Ramos (cell line): ENCODE results near the gene VAV2.

ENCODE experiments used
- in situ Hi-C: fragments of 300-500 bp; cut with MboI; formaldehyde crosslinking; loops from one replicate; pipeline ENCODE4 v1.14.3; 2022; ENCODE audit warnings: low sequenced_read_pairs; ENCODE audit not compliant: unreplicated experiment

Gene VAV2

DNA sequence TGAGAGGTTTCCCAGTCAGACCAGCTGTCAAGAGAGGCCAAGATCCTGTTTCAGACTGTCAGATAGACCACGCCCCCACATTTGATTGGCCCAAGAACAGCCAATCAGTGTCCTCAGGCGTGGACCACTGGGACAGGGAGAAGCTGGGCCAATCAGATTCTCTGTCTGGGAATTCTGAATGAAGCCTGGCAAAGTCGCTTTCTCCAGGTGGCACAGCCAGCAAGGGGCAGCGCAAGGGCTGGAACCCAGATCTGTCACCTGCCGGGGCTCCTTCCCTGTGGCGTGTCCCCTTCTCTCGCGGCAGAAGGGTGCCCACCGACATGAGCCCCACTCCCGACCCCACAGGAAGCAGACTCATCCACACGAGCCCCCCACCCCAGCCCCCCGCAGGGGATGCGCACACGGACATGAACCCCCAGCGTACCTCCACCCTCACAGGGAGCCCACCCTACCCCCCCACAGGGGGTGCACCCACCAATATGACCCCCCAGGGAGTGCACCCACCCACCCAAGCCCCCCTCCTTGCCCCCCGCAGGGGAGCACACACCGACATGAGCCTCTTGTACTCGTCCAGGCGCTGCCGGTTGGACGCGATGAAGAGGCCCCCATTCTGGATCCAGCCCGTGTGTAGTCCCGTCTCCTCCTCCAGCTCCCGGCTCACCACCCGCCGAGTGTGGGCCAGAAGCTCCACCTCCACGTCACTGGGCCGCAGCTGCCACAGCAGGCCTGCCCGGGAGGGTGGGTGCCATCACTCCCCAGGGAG, 260.1 kb downstream of the VAV2 start:
- in situ Hi-C loops, result no loop called here

DNA sequence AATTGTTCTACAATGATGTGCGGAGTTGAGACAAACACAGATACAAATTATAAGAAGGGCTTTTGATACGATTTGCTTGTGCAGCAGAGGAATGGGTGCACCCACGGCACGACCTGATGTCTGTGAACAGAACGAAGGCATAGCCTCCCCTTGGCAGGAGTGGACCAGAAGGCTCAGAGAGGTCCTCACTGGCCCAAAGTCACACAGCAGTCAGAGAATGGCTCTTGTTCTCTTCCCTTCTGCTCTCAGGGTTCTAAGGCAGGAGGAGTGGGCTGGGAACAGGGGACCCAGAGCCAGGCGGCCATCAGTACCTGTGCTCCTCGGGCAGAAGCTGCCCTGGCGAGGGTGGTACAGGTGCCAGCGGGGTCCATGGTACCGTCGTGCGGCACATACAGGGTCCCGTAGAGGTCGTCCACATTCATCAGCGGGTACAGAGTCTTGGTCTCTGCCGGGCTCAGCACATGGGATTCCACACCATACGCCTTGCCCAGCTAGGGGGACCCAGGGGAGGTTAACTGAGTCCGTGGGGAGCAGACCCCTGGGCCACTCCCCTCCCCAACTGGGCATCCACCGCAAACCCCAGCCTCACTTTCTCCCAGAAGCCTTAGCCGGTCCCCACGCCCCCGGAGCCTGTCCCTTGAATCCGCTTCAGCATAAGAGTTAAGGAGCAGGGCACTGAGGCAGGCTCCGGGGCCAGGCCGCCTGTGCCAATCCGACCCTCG, 261.0 kb downstream of the VAV2 start:
- in situ Hi-C loops, result no loop called here

DNA sequence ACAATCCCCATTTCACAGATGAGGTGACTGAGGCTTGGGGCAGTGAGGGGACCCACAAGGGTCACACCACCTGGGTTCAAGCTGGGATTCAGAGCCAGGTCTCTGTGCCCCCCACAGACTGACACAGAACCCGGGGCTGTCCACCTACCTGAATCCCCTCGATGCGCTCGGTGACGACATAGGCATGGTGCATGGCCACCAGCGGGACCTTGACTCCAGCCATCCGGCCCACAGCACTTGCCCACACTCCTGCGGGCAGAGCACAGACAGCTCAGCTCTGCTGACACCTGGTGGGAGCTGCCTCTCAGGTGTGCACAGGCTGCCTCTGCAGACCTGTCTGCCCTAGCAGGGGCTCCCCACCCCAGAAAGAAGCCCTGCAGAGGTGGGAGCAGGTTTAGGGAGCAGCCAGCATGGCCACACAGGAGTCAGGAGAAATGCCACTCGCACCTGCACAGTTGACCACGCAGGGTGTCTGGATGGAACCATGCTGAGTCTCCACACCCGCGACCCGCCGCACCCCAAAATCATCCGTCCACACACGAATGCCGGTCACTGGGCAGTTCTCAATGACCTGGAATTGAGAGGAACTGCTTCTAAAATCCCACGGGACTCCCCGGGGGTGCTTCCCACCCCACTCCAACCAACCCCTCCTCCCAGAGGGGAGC, 262.4 kb downstream of the VAV2 start:
- in situ Hi-C loops, result no loop called here

DNA sequence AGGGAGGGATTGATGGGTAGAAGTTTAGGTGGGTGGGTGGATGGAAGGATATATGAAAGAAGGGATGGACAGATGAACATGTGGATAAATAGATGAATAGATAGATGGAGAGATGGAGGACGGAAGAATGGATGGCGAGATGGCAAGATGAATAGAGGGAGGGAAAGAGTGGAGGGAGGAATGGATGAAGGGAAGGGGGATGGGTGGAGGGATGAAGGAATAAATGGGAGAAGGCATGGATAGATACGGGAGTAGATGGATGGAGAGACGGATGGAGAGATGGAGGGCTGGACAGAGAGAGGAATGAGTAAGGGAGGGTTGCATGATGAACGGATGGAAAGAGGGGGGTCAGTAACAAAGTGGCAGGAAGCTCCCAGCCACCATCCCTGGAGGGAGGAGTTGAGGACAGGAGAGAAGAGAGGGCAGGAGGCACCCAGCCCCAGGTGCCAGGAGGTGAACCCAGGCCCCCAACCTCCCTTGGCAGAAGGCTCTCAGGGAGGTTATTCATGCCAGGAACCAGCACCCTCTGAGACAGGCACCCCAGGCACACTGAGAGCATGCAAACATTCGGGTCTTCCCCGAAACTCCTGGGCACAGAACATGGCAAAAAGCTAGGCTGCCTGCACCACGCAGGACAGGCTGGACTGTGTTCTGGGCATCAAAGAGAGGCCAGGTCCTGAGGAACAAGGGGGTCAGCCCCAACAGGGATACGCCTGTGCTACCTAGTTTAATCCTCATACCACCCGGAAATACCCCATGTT, 263.1 kb downstream of the VAV2 start:
- in situ Hi-C loops, result no loop called here

DNA sequence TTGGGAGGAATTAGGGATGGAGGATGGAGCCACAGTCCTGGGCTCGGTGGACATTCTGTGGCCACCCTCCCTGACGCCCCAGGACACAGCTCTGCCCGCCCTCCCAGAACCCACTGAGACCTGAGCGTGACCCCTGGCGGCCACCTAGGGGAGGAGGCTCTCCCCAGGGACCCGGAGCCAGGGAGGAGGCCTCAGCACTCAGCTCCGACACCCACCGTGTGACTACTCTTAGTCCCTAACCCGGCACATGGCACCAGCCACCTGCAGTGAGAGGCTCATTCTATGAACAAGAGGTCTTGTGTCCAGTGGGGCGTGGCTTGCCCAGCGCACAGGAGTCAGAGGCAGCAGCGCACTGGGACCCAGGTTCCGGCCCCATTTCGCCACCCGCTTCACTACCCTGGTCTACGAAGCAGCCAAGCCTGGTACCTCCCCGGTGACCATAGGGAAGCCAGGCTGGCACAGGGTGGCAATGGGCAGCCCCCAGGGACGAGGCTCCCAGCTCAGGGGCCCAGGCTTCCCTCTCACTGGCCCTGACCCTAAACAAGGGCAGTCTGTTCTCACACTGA, 264.2 kb downstream of the VAV2 start:
- in situ Hi-C loops, result no loop called here

DNA sequence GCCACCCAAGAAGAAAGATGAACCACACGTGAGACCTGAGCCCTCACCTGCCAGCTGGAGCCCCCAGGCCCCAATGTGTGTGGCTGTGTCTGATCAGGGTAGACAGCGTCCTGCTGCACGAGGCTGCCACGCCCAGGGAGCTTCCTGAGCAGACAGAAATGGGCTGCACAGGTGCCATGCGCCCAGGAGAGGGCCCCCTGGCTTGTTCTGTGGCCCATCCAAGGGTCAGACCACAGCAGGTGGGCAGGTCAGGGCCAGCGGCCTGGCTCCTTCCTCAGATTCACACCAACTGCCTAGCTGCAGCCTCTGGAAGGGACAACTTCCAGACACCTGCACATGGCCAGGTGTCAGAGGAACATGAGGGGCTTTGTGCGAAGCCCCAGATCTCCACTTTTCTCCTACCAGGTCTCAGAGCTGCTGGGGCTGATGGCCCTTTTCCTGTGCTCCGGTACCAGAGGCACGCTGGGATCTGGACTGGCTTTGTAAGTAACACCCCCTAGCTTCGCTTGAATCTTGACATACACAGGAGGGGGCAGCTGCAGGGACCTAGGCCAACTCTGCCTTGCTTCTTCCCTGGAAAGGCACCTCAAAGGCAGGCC, 264.7 kb downstream of the VAV2 start:
- in situ Hi-C loops, result no loop called here

DNA sequence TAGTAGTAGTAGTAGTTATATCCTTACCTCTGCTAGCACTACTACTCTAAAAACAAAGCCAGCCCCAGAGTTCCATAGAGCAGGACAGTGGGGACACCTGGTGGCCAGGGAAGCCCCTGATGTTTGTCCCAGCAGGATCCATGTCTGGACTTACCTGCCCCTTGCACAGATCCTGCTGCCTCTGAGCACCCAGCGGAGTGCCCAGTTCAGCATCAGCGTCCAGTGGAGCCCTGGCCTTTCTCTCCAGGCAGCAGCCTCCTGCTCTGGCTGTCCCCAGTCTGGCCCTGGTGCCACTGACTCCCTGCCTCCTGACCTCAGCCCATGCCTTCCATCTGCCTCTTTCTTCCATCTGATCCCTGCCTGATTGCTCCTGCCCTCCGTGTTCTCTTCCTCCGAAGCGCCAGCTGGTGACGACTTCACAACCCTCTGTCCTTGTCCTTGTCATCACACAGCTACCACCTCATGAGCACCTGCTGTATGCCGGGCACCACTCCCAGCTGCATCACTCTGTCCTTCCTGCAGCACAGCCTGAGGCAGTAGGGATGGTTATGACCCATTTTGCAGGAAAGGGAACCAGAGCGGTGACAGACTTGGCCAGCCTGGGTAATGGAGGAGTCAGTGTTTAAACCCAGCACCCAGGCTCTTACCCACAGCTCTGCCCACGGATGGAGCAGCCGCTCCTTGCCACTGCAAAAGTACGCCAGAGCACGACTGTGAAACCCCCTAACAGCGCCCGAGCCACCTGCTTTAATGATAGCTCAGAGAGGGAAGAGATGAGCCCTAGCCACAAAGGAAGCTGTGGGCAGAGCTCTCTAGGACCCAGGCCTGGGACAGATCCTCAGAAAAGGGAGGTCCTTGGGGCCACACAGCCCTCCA, 265.5 kb downstream of the VAV2 start:
- in situ Hi-C loops, result no loop called here

DNA sequence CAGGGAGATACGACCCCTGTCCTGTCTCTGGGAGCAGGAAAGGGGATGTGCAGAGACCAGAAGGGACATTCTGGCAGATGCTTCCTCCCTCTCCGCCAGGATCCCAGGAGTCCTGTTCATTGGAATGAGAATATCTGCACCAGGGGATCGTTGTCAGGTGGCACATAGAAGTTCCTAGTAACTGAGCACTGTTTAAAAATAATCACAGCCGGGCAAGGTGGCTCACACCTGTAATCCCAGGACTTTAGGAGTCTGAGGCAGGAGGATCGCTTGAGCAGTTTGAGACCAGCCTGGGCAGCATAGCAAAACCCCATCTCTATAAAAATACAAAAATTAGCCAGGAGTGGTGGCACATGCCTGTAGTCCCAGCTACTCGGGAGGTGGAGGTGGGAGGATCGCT, 266.2 kb downstream of the VAV2 start:
- in situ Hi-C loops, result no loop called here

DNA sequence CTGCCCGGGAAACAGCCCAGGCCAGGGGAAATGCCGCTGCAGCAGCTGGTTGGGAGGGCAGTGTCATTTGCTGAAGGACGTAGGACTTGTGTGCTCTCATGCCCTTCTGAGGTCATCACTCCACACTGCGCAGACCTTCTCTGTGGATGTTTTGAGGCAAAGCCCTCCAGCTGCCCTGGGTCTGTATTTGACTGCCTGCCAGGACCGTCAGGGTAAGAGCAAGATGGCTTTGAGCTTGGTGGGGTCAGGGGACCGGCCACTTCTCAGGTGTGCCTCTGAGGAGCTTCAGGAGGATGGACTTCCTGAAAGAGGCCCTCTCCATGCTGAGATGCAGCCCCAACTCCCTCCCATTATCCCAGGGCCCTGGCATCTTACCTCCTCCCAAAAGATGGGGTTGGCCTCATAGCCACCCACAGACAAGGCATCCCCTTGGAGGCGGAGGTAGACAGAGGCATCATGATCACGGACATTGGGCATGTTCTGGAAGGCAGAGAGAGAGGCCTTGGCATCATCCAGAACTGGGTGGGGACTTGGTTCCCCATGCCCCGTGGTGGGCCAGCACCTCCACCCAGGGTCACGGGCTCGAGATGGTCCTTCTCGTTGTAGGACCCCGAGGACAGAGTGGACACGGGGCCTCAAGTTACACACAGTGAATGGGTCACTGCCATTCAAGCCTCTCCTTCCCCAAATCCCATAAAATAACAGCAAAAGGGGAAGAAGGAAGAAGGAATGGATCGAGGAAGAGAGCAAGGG, 273.4 kb downstream of the VAV2 start:
- in situ Hi-C loops, result loop anchor here (5.0 kb wide), 1 partner anchor 181 kb away; no protein-coding TSS in a partner anchor

DNA sequence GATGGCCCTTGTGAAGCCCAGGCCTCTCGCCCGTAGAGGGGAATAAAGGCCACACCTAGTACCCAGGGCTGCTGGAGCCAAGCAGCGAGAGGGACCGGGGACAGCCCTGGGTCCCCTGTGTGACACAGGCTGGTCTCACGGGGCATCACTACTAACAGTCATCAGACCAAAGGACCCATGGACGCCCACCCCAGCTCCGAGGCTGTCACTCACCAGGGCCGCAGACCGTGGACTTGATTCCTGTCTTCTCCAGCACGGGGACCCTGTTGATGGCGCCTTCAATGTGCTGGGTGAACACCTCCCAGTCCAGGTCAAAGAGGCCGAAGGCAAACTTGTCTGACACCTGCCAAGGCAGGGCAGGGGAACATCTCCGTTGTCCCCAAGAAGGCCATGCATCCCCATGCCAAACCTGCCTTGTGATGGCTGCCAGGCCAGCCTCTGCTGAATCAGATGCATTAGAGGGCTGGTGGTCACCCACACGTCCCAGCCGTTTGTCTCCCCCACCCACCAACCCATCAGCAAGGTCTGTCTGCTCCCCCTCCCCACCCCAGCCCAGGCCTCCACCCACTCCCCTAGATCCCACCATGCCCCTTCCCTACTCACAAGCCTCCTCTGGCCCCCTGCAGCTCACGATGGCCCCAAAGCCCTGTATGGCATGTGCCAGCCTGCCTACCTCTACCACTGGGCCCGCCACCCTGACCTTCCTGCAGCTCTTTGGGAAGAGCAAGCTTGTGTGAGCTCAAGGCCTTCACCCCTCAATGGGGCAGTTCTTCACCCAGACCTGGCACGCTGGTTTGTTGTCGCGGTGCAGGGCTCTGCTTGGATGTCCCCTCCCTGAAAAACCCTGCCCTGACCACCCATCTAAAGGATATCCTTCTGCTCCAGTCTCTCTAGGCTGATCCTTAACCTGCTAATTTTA, 274.8 kb downstream of the VAV2 start:
- in situ Hi-C loops, result loop anchor here (5.0 kb wide), 1 partner anchor 180 kb away; no protein-coding TSS in a partner anchor

DNA sequence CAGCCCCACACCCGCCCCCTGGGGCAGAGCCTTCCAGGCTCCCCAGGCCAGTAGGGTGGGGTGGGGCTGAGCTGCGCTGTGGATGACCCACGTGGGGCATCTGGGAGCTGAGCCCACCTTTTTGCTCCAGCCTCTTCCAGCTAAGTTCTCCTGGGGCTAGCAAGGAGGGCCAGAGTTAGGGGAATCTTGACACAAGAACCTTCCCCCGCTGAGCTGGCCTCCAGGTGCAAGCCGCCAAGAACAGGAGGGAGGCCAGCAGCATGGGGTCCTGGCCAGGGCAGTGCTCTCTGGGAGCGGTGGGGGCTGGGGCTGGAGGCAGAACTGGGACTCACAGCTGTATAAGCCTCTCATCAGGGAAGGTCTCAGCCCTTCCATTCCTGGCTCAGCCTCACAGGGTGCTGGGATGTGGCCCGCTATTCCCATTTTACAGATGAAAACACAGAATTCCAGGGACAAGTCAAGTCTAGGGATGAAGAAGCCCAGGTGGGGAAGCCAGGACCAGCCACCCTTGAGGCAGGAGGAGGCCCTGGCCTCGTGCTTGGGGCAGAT, 275.5 kb downstream of the VAV2 start:
- in situ Hi-C loops, result loop anchor here (5.0 kb wide), 1 partner anchor 179 kb away; no protein-coding TSS in a partner anchor

DNA sequence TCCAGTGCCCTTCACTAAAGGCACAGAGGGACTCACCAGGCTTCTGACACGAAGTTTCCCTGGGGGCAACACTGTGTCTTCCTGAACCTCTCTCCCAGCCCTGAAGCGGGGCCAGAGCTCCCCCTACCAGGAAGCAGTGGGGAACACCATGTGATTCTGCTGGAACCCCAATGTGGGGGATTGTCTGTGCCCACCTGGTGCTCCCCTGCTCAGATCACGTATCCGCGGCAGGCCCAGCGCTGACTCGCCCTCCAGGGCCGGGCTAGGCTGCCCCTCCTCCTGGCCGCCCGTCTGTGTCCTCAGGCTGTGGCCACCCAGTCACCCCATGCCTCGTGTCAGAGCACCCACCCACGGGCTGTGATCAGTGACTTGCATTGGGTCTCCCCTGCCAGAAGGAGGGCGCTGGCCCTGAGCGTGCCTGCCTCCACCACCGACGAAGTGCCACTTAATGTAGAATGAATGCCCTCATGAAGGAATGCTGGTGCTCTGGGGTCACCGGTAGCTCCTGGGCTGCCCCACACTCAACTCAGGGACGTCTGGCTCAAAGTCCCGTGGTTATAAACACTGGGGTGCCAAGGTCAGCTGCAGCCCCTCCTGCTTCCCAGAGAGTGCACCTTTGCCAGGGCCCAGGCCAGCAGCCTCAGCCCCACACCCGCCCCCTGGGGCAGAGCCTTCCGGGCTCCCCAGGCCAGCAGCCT, 276.1 kb downstream of the VAV2 start:
- in situ Hi-C loops, result loop anchor here (5.0 kb wide), 1 partner anchor 179 kb away; no protein-coding TSS in a partner anchor

DNA sequence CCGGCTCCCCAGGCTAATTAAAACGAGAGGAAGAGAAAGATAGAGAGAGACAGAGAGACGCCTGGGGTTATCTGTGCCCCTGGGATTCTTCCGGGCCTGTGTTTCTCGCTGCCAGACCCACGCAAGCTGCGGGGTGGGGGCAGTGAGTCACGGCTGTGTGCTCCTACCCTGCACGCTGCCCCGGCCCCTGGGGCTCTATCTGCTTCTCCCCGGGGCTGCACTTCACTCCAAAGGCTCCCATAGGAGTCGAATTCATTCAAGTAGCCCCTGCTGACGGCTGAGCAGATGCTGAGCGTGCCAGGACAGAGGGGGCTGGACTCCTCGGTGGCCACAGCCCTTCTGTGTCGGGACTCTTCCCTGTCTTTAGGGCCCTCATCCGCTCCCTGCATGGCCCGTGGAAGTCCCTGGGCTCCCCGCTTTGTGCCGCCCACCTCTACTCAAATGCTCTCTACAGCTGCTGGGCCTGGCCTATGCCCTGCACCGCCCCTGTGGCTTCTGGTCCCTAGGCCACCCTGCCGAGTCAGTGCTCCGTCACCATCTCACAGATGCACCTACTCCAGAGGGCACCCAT, 276.7 kb downstream of the VAV2 start:
- in situ Hi-C loops, result loop anchor here (5.0 kb wide), 1 partner anchor 178 kb away; no protein-coding TSS in a partner anchor

DNA sequence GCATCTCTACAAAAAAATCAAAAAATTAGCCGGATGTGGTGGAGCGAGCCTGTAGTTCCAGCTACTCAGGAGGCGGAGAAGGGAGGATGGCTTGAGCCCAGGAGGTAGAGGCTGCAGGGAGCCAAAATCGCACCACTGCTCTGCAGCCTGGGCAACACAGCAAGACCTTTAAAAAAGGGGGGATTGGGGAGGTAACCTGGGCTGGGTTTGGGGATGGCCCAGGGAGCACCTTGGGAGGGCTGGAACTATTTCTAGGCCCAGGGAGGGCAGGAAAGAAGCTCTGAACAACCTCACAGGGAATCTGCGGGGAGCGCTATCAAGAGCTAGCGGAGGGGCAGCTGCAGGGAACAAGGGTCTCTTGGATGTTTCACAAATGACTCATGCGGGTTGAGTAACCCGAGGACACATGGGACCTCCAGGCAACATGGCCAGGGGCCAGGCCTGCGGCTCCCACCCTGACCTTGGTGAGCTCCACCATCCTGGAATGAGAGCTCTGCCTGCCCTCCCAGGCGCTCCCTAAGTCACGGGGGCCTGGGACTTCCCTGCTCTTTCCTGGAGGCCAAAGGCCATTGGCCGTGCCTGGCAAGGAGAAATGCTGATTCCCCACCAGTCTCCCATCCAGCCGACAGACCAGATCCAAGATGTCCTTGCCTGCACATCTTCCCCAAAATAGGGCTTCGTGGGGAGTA, 277.4 kb downstream of the VAV2 start:
- in situ Hi-C loops, result loop anchor here (5.0 kb wide), 1 partner anchor 177 kb away; no protein-coding TSS in a partner anchor

DNA sequence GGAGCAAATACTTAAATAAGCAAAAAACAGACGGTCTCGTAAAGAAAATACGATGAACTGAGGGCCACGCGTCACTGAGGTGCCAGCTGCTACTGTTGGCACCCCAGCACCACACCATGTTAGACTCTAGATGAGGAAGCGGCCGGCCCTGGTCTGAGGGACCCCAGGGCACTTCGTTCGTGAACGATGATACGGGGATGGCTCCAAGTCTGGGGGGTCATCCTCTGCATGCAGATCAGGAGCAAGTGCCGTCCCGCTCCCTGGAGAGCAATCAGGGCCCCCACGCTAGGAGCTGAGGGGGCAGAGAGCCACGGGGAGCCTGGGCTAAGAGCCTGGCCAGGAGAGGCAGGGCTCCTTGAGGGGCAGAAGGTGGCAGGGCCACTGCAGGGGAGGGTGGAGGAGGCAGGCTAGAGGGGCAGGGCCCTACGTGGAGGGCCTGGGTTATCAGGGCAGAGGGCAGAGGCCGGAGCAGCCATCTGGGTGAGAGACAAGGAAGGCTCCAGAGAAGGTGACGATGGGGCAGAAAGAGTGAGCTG, 278.1 kb downstream of the VAV2 start:
- in situ Hi-C loops, result no loop called here
